ENCODE data around the gene CLRN2. TPM values are rescaled to one million over a fixed set of nuclear protein-coding genes. Genes with fewer than 3 reads are reported as not detected.

The CLRN2 gene
- total RNA-seq, 4 donors from 2014 or later = not detected

DNA sequence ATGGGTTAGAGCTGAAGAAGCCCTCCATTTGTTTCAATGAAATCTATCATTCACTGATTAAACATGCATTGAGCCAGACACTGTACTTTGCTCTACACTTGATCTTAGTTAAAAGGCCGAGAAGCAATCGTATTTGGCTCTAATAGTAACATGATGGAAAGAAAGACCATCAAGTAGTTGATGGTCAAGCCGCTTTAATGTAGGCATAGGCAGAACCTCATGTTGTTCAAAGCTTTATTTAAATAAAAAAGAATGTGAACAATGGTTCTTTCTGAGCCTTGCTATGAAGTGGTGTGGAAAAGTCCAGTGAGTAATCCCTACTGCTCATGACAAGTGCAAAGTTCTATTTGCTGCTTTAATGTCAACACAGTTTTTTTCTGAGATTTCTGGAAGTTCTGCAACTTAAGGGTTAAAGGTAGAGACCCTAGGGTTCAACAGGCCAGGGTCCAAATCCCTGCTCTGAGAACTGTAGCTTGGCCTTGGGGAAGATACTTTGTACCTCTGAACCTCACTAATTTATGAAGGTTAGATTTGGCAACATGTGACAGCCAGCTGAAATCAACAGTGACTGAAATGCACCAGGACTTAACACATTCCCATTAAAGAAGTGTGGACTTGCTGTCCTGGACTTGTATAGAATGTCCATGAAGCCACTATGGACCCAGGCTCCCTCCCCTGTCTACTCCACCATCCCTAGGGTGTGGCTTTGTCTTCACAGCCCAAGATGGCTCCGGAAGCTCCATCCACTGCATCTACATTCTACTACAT, 44.2 kb downstream of the CLRN2 start:
- no peak overlapping the region for H3K27ac ChIP-seq
- TF ChIP-seq, protein P1, sequence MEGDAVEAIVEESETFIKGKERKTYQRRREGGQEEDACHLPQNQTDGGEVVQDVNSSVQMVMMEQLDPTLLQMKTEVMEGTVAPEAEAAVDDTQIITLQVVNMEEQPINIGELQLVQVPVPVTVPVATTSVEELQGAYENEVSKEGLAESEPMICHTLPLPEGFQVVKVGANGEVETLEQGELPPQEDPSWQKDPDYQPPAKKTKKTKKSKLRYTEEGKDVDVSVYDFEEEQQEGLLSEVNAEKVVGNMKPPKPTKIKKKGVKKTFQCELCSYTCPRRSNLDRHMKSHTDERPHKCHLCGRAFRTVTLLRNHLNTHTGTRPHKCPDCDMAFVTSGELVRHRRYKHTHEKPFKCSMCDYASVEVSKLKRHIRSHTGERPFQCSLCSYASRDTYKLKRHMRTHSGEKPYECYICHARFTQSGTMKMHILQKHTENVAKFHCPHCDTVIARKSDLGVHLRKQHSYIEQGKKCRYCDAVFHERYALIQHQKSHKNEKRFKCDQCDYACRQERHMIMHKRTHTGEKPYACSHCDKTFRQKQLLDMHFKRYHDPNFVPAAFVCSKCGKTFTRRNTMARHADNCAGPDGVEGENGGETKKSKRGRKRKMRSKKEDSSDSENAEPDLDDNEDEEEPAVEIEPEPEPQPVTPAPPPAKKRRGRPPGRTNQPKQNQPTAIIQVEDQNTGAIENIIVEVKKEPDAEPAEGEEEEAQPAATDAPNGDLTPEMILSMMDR (IDR thresholded peaks at IDR 0.05) = no peak
- TF ChIP-seq POLR2A (IDR thresholded peaks at IDR 0.05) = no peak
- no peak for DNase-seq
- H3K4me3 ChIP-seq = no peak overlapping the region
- no peaks in the 10 kb centered on the region for H3K9me3 ChIP-seq
- H3K36me3 ChIP-seq = no peaks in the 10 kb centered on the region
- H3K4me1 ChIP-seq = no peaks in the 10 kb centered on the region
- intact Hi-C loops (cut with DNase I) = no loop called here
- H3K27me3 ChIP-seq = peaks cover 0 to 14% (median 0%) of the 10 kb centered on the region in 4 donors
- 93% methylated on average over 4 of the region's 4 CpGs for WGBS, 2 donors

DNA sequence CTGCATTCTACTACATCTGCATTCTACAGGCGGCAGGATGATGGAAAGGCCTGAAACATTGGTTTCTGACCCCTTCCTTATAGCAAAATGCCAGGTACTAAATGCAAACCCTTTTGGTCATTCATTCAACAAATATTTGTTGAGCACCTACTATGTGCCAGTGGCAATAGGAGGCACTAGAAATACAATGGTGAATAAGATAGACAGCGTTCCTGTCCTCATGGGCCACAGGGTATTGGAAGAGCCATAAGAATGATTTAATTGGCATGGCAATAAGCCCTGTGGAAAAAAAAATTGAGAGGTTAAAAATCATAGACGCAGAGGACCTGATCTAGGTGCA, 44.7 kb downstream of the CLRN2 start:
- Histone ChIP-seq H3K4me1 (no peaks in the 10 kb centered on the region), H3K27ac (no peak overlapping the region), H3K4me3 (no peak overlapping the region), H3K27me3 (peaks cover 0 to 10% (median 0%) of the 10 kb centered on the region in 4 donors), H3K9me3 (no peaks in the 10 kb centered on the region), H3K36me3 (no peaks in the 10 kb centered on the region)
- 94 to 95% methylated on average over 3 of the region's 3 CpGs for WGBS, 2 donors
- intact Hi-C loops (cut with DNase I) = no loop called here
- DNase-seq = no peak
- TF ChIP-seq, protein P1 (IDR thresholded peaks at IDR 0.05) = no peak
- TF ChIP-seq POLR2A (IDR thresholded peaks at IDR 0.05) = no peak

DNA sequence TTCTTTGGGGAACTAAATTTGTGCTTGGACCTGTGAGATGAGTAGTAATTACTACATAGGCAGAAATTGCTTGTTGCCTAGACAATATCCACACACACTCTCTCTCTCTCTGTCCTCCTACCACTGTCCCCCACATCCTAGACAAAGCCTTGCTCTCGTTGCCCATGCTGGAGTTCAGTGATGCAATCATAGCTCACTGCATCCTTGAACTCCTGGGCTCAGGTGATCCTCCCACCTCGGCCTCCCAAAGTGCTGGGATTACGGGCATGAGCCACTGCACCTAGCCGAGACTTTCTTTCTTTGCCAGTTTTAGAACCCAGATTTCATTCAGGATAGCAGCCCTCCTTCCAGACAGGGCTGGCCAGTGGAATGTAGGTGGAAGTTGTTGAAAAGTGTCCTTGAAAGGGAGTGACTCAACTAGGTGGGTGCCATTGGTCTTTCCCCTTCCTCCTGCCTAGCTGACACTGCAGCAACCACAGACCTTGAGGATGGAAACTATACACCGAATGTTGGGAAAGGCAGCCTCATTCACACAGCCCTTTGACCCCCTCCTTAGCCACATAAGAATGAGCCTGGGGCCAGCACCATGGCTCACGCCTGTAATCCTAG, 45.2 kb downstream of the CLRN2 start:
- no peaks in the 10 kb centered on the region for H3K36me3 ChIP-seq
- H3K9me3 ChIP-seq = no peaks in the 10 kb centered on the region
- peaks cover 0 to 5% (median 0%) of the 10 kb centered on the region in 4 donors for H3K27me3 ChIP-seq
- WGBS, 2 donors = 73 to 84% methylated on average over 4 to 5 of the region's 6 CpGs
- no peak overlapping the region for H3K4me3 ChIP-seq
- H3K27ac ChIP-seq = no peak overlapping the region
- intact Hi-C loops (cut with DNase I) = no loop called here
- H3K4me1 ChIP-seq = no peaks in the 10 kb centered on the region
- no peak for TF ChIP-seq POLR2A (IDR thresholded peaks at IDR 0.05)
- TF ChIP-seq, protein P1 (IDR thresholded peaks at IDR 0.05) = no peak
- no peak for DNase-seq

DNA sequence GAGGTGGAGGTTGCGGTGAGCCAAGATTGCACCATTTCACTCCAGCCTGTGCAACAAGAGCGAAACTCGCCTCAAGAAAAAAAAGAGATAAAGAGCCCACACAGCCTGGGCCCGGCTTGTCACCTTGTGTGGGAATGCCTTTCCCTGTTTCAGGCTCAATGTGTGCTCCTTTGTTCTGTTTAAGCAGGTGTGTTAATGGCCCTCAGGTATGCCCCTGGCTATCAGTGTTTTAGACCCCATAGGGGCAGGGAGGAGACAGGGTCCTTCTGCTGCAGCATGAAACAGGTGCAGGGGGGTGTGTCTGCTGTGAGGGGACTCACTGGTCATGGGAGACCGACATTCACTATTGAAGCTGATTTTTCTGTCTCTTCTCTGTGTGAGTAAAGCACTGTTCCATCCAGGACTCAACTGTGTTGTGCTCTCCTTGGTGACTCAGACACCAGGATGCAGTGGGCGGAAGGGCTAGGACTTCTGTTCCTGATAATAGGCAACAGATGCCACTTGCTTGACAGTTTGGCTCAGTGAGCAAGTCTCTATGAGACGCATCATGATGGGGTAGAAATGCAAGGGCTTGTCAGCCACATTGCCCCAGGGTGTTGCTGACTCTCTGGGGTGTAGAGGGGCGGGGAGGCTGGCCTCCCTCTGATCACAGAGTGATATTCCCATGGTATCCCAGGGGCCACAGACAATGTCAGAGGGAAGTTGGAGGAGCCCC, 46.4 kb downstream of the CLRN2 start:
- 58 to 75% methylated on average over 7 to 8 of the region's 8 CpGs for WGBS, 2 donors
- Histone ChIP-seq H3K27ac (no peak overlapping the region), H3K4me1 (no peaks in the 10 kb centered on the region), H3K4me3 (no peak overlapping the region), H3K9me3 (no peaks in the 10 kb centered on the region), H3K36me3 (no peaks in the 10 kb centered on the region), H3K27me3 (no peaks in the 10 kb centered on the region)
- intact Hi-C loops (cut with DNase I) = no loop called here
- TF ChIP-seq, protein P1 (IDR thresholded peaks at IDR 0.05) = no peak
- no peak for TF ChIP-seq POLR2A (IDR thresholded peaks at IDR 0.05)
- DNase-seq = no peak

DNA sequence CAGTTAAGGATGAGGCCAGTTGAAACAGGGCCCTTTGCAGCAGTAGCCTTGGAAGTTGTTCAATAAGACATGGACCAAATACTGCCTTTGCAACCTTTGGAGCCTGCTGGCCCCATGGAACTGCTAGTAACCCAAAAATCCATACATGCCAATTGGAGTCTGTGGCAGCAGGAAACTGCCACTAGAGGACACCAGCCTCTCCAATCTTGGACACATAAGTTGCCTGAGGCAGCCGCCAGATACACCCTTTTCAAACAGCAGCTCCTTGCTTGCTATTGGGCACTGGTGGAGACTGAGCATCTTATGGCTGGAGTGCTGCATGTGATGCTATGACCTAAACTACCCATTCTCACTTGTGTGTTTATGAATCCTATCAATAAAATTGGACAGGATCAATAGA, 47.2 kb downstream of the CLRN2 start:
- no peaks in the 10 kb centered on the region for H3K4me1 ChIP-seq
- H3K9me3 ChIP-seq = no peaks in the 10 kb centered on the region
- no peak overlapping the region for H3K27ac ChIP-seq
- DNase-seq = no peak
- H3K4me3 ChIP-seq = no peak overlapping the region
- no peaks in the 10 kb centered on the region for H3K36me3 ChIP-seq
- 63 to 80% methylated on average over 1 of the region's 1 CpG for WGBS, 2 donors
- TF ChIP-seq POLR2A (IDR thresholded peaks at IDR 0.05) = no peak
- TF ChIP-seq, protein P1 (IDR thresholded peaks at IDR 0.05) = no peak
- H3K27me3 ChIP-seq = no peaks in the 10 kb centered on the region
- intact Hi-C loops (cut with DNase I) = no loop called here
